A549 (cell line): ENCODE measurements around the gene RBM26.
"Not testable (repeated sequence)": the region's sequence is repeated elsewhere in the genome, so short reads cannot be mapped to it uniquely, and the experiment has no call there.

Experiments
- BHLHE40 ChIP-seq: IDR thresholded peaks from 2 replicates; pipeline ENCODE4 v1.6.1; 2012; ENCODE audit warnings: low read depth, low read length, inconsistent platforms
- CHD4 ChIP-seq: fragments of 200-600 bp; sonication (generic); IDR thresholded peaks from 2 replicates; pipeline ENCODE4 v1.6.1; 2016; ENCODE audit warnings: antibody characterized with exemption, mild to moderate bottlenecking, borderline replicate concordance
- CTCF ChIP-seq: fragments of >200 bp; sonication (Bioruptor Twin); formaldehyde crosslinking; IDR thresholded peaks from 3 replicates; pipeline ENCODE4 v1.5.1; 2016
- MYC ChIP-seq: IDR thresholded peaks from 2 replicates; pipeline ENCODE4 v1.6.1; 2012; ENCODE audit warnings: mild to moderate bottlenecking, inconsistent platforms, low read length, improper control_type of control experiment, borderline replicate concordance
- POLR2A ChIP-seq: IDR thresholded peaks from 2 replicates; pipeline ENCODE4 v1.6.1; 2012; ENCODE audit warnings: mild to moderate bottlenecking, low read length
- RARB ChIP-seq: fragments of 250-450 bp; sonication (Bioruptor Pico); IDR thresholded peaks from 2 replicates; pipeline ENCODE4 v1.8.0; 2021; ENCODE audit warnings: mild to moderate bottlenecking, moderate library complexity
- RCOR1 ChIP-seq: fragments of 150-350 bp; IDR thresholded peaks from 2 replicates; pipeline ENCODE4 v1.6.1; 2014; ENCODE audit warnings: antibody characterized with exemption, low read length, low read depth
- REST ChIP-seq: fragments of 200-600 bp; sonication (generic); IDR thresholded peaks from 2 replicates; pipeline ENCODE4 v1.6.1; 2016; ENCODE audit warnings: antibody characterized with exemption, mild to moderate bottlenecking, moderate library complexity

GRCh38 chr13:79279735-79280134, 126.3 kb downstream of the RBM26 start:
- TF ChIP-seq CTCF; CHD4; POLR2A; RARB (CRISPR knock-in tag); MYC; REST; RCOR1; BHLHE40: not testable (repeated sequence)
